ENCODE data around the gene TNFRSF1B.

Gene TNFRSF1B

GRCh38 chr1:12194666-12195216 is 27.9 kb downstream of the TNFRSF1B start:
- TF ChIP-seq ZNF274 (IDR thresholded peaks at IDR 0.05; ENCODE audit: low read depth, low read length) = no peak
- no peak overlapping the region for H3K4me3 ChIP-seq (ENCODE audit: low read length)

DNA sequence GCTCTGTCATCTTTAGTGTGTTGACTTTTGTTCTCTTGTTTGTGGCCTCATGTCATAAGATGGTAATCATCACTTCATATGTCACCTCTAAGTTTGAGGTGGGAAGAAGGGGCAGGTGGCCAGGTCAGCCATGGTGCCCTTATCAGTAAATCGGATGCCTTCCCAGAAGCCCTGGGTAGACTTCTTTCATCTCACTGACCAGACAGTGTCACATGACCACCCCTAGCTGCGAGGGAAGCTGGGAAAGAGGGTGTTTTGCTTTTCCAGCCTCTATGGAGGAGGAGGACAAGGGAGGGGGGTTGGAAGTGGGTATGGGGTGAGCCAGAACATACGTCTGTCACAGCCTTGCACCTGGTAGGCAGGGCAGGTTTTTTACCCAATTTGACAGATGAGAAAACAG is 28.6 kb downstream of the TNFRSF1B start:
- TF ChIP-seq ZNF274 (IDR thresholded peaks at IDR 0.05; ENCODE audit: low read depth, low read length) = no peak
- H3K4me3 ChIP-seq (ENCODE audit: low read length) = no peak overlapping the region

- no peak for TF ChIP-seq ZNF274 (IDR thresholded peaks at IDR 0.05; ENCODE audit: low read depth, low read length)
- no peak overlapping the region for H3K4me3 ChIP-seq (ENCODE audit: low read length)
Measured at GRCh38 chr1:12196641-12197482, 30.1 kb downstream of the TNFRSF1B start.

GRCh38 chr1:12197483-12197880 is 30.7 kb downstream of the TNFRSF1B start:
- H3K4me3 ChIP-seq (ENCODE audit: low read length) = no peak overlapping the region
- TF ChIP-seq ZNF274 (IDR thresholded peaks at IDR 0.05; ENCODE audit: low read depth, low read length) = no peak

- TF ChIP-seq ZNF274 (IDR thresholded peaks at IDR 0.05; ENCODE audit: low read depth, low read length) = no peak
- H3K4me3 ChIP-seq (ENCODE audit: low read length) = no peak overlapping the region
Measured at GRCh38 chr1:12200208-12200607, 33.4 kb downstream of the TNFRSF1B start.

DNA sequence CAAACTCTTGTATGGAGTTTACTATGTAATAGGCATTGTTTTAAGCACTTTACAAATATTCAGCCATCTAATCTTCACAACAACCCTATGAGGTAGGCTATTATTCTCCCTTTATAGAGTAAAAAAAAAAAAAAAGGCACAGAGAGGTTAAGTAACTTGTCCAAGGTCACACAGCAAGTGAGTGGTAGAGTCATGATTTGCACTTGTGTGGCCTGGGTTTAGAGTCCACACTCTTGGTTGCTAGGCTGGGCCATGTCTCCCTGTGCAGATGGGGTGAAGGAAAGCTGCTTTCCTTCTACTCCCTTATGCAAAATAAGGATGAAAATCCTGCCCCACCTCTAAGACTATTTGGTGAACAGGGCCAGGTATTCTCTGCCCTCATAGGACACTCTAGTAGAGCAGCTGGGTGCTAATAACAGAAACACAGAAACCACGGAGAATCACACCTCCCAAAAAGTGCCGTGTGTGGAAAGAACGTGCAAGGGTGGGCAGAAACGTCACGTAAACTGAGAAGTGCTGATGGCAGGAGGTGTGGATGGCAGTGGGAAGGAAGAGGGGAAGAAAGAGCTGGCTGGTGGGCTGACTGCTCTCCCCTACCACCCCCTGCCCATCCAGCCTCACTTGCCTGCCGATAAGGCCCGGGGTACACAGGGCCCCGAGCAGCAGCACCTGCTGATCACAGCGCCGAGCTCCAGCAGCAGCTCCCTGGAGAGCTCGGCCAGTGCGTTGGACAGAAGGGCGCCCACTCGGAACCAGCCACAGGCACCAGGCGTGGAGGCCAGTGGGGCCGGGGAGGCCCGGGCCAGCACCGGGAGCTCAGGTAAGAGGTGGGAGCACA is 34.8 kb downstream of the TNFRSF1B start:
- TF ChIP-seq ZNF274 (IDR thresholded peaks at IDR 0.05; ENCODE audit: low read depth, low read length) = no peak

GRCh38 chr1:12202190-12202497 is 35.4 kb downstream of the TNFRSF1B start:
- H3K4me3 ChIP-seq (ENCODE audit: low read length) = no peak overlapping the region
- no peak for TF ChIP-seq ZNF274 (IDR thresholded peaks at IDR 0.05; ENCODE audit: low read depth, low read length)

More for the DNA sequence above, 34.8 kb downstream of the TNFRSF1B start:
- H3K4me3 ChIP-seq (ENCODE audit: low read length) = no peak overlapping the region

DNA sequence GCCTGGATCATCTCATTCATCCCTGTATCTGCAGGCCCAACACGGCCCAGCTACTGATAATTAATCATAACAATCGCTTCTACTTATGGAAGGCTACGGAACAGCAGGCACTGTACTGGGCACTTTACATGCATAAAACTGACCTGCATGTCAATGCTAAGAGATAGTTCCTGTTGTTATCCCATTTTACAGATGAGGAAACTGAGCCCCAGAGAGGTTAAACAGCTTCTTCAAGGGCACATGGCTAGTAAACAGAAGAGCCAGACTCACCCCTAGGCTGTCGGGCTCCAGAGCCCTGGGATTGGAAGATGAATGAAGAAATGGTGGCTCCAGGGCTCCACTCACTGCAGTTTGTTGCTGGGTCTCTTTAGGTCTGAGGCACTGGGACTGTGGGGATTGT is 35.8 kb downstream of the TNFRSF1B start:
- H3K4me3 ChIP-seq (ENCODE audit: low read length) = no peak overlapping the region
- TF ChIP-seq ZNF274 (IDR thresholded peaks at IDR 0.05; ENCODE audit: low read depth, low read length) = no peak

- no peak overlapping the region for H3K4me3 ChIP-seq (ENCODE audit: low read length)
- TF ChIP-seq ZNF274 (IDR thresholded peaks at IDR 0.05; ENCODE audit: low read depth, low read length) = no peak
Measured at GRCh38 chr1:12203216-12204007, 36.6 kb downstream of the TNFRSF1B start.

- H3K4me3 ChIP-seq (ENCODE audit: low read length) = no peak overlapping the region
- no peak for TF ChIP-seq ZNF274 (IDR thresholded peaks at IDR 0.05; ENCODE audit: low read depth, low read length)
Measured at GRCh38 chr1:12204140-12204539, 37.3 kb downstream of the TNFRSF1B start.

GRCh38 chr1:12204754-12205658 is 38.2 kb downstream of the TNFRSF1B start:
- TF ChIP-seq ZNF274 (IDR thresholded peaks at IDR 0.05; ENCODE audit: low read depth, low read length) = no peak
- H3K4me3 ChIP-seq (ENCODE audit: low read length) = no peak overlapping the region

DNA sequence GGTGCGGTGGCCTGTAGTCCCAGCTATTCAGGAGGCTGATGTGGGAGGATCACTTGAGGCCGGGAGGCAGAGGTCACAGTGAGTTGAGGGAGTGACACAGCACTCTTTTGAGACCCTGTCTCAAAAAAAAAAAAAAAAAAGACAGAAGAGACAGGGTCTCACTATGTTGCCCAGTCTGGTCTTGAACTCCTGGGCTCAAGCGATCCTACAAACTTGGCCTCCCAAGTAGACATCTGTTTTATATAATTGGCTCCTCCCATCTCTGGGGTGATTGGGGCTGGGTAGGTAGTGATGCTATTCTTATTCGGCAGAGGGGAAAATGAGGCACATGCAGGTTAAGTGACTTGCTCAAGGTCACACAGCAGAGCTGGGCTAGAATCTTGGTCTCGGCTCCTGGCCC is 39.4 kb downstream of the TNFRSF1B start:
- TF ChIP-seq ZNF274 (IDR thresholded peaks at IDR 0.05; ENCODE audit: low read depth, low read length) = no peak
- H3K4me3 ChIP-seq (ENCODE audit: low read length) = no peak overlapping the region

DNA sequence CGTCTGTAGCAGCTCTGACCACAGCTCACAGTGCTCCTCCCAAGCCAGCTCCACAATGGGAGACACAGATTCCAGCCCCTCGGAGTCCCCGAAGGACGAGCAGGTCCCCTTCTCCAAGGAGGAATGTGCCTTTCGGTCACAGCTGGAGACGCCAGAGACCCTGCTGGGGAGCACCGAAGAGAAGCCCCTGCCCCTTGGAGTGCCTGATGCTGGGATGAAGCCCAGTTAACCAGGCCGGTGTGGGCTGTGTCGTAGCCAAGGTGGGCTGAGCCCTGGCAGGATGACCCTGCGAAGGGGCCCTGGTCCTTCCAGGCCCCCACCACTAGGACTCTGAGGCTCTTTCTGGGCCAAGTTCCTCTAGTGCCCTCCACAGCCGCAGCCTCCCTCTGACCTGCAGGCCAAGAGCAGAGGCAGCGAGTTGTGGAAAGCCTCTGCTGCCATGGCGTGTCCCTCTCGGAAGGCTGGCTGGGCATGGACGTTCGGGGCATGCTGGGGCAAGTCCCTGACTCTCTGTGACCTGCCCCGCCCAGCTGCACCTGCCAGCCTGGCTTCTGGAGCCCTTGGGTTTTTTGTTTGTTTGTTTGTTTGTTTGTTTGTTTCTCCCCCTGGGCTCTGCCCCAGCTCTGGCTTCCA is 40.1 kb downstream of the TNFRSF1B start:
- no peak for TF ChIP-seq ZNF274 (IDR thresholded peaks at IDR 0.05; ENCODE audit: low read depth, low read length)

More for the DNA sequence above, 40.1 kb downstream of the TNFRSF1B start:
- H3K4me3 ChIP-seq (ENCODE audit: low read length) = no peak overlapping the region
